Trophoblast cell (in vitro differentiated cells and primary cell): ENCODE measurements around the gene GRAP.

Source experiments
- DNase-seq, 2 donors: peaks; one replicate each; pipeline ENCODE4 v3.0.0-alpha.2; 2016
- H2AFZ ChIP-seq: 2 replicates; pipeline ENCODE4 v1.6.1; 2013; ENCODE audit warnings: low read length, moderate library complexity, mild to moderate bottlenecking; ENCODE audit not compliant: insufficient read depth, poor library complexity
- H2AK5ac ChIP-seq: 2 replicates; pipeline ENCODE4 v1.6.1; 2013; ENCODE audit warnings: mild to moderate bottlenecking, low read length
- H2BK120ac ChIP-seq: 2 replicates; pipeline ENCODE4 v1.6.1; 2013; ENCODE audit warnings: low read length, mild to moderate bottlenecking, moderate library complexity; ENCODE audit not compliant: insufficient read depth, poor library complexity
- H2BK12ac ChIP-seq: 2 replicates; pipeline ENCODE4 v1.6.1; 2013; ENCODE audit warnings: mild to moderate bottlenecking, low read length, moderate library complexity
- H2BK5ac ChIP-seq: 2 replicates; pipeline ENCODE4 v1.6.1; 2013; ENCODE audit warnings: low read length, low read depth, moderate library complexity, mild to moderate bottlenecking; ENCODE audit not compliant: poor library complexity
- H3K14ac ChIP-seq: 2 replicates; pipeline ENCODE4 v1.6.1; 2013; ENCODE audit warnings: mild to moderate bottlenecking, low read length
- H3K18ac ChIP-seq: 2 replicates; pipeline ENCODE4 v1.6.1; 2013; ENCODE audit warnings: mild to moderate bottlenecking, low read length
- H3K23ac ChIP-seq: 2 replicates; pipeline ENCODE4 v1.6.1; 2013; ENCODE audit warnings: low read length
- H3K27ac ChIP-seq: 2 replicates; pipeline ENCODE4 v1.5.1; 2013; ENCODE audit warnings: low read depth, mild to moderate bottlenecking, inconsistent platforms, low read length, moderate library complexity
- H3K27me3 ChIP-seq: 2 replicates; pipeline ENCODE4 v1.6.1; 2013; ENCODE audit warnings: inconsistent platforms, mild to moderate bottlenecking, low read length, moderate library complexity; ENCODE audit not compliant: insufficient read depth
- H3K36me3 ChIP-seq, 2 experiments: 1 replicate in 1 of 2; 2 replicates in 1 of 2; pipeline ENCODE4 v1.6.1; 2013; ENCODE audit warnings: low read length in 2 of 2, mild to moderate bottlenecking in 2 of 2, moderate library complexity in 1 of 2; ENCODE audit not compliant: insufficient read depth in 2 of 2, control insufficient read depth in 1 of 2
- H3K4ac ChIP-seq: 2 replicates; pipeline ENCODE4 v1.6.1; 2013; ENCODE audit warnings: low read depth, mild to moderate bottlenecking, low read length, moderate library complexity
- H3K4me1 ChIP-seq, 2 experiments: 1 replicate in 1 of 2; 2 replicates in 1 of 2; pipeline ENCODE4 v1.6.1; 2013; ENCODE audit warnings: low read length in 2 of 2, mild to moderate bottlenecking in 2 of 2, moderate library complexity in 1 of 2; ENCODE audit not compliant: insufficient read depth in 2 of 2, control insufficient read depth in 1 of 2
- H3K4me2 ChIP-seq: 2 replicates; pipeline ENCODE4 v1.6.1; 2013; ENCODE audit warnings: inconsistent platforms, mild to moderate bottlenecking, low read length, moderate library complexity
- H3K4me3 ChIP-seq: 2 replicates; pipeline ENCODE4 v1.5.1; 2013; ENCODE audit warnings: mild to moderate bottlenecking, low read depth, low read length, inconsistent platforms
- H3K79me1 ChIP-seq: one replicate; pipeline ENCODE4 v1.6.1; 2013; ENCODE audit warnings: low read length
- H3K79me2 ChIP-seq: 2 replicates; pipeline ENCODE4 v1.6.1; 2013; ENCODE audit warnings: low read length, mild to moderate bottlenecking; ENCODE audit not compliant: control insufficient read depth, insufficient read depth, poor library complexity
- H3K9ac ChIP-seq: 2 replicates; pipeline ENCODE4 v1.6.1; 2013; ENCODE audit warnings: mild to moderate bottlenecking, low read length
- H3K9me3 ChIP-seq: 2 replicates; pipeline ENCODE4 v1.6.1; 2013; ENCODE audit warnings: low read depth, mild to moderate bottlenecking, control low read depth, inconsistent platforms, low read length; ENCODE audit not compliant: insufficient read depth
- H4K12ac ChIP-seq: 2 replicates; pipeline ENCODE4 v1.6.1; 2013; ENCODE audit warnings: low read depth, mild to moderate bottlenecking, low read length, moderate library complexity
- H4K8ac ChIP-seq: 2 replicates; pipeline ENCODE4 v1.6.1; 2013; ENCODE audit warnings: low read depth, mild to moderate bottlenecking, low read length, moderate library complexity
- H4K91ac ChIP-seq: one replicate; pipeline ENCODE4 v1.6.1; 2013; ENCODE audit warnings: low read depth, mild to moderate bottlenecking, low read length, moderate library complexity
- WGBS: extraction: QIAGEN DNeasy Blood & Tissue Kit; methylation state at CpG from one replicate; pipeline ENCODE4 v1.1.7; 2013; ENCODE audit warnings: missing lambda C conversion rate; ENCODE audit not compliant: insufficient read length, insufficient coverage; ENCODE audit errors: extremely low coverage; 5-methylcytosine and 5-hydroxymethylcytosine counted together

The GRAP gene

GRCh38 chr17:18986541-18987229, 60.1 kb downstream of the GRAP start:
- Histone ChIP-seq H3K79me1 (peaks cover 15% of the 10 kb centered on the region), H3K18ac (no peak overlapping the region), H3K14ac (no peak overlapping the region), H4K8ac (no peak overlapping the region), H2AK5ac (no peak overlapping the region), H2AFZ (no peak overlapping the region), H3K4me3 (no peak overlapping the region), H3K4me2 (no peak overlapping the region), H4K91ac (no peak overlapping the region), H2BK120ac (no peak overlapping the region), H3K27ac (no peak overlapping the region), H3K4ac (no peak overlapping the region), H3K79me2 (peaks cover 2% of the 10 kb centered on the region), H3K4me1 (peaks cover 18 to 19% of the 10 kb centered on the region in 2 experiments), H3K36me3 (peaks cover 58 to 60% of the 10 kb centered on the region in 2 experiments), H2BK12ac (no peak overlapping the region), H3K9me3 (peaks cover 3% of the 10 kb centered on the region), H3K23ac (no peak overlapping the region), H3K27me3 (no peaks in the 10 kb centered on the region), H4K12ac (no peak overlapping the region), H3K9ac (no peak overlapping the region), H2BK5ac (no peak overlapping the region)
- DNase-seq, result no peak
- no CpG with 5 or more reads among the region's 21 CpGs for WGBS

GRCh38 chr17:18985475-18985874, 61.3 kb downstream of the GRAP start:
- Histone ChIP-seq H2AFZ (no peak overlapping the region), H3K36me3 (peaks cover 54 to 56% of the 10 kb centered on the region in 2 experiments), H2BK120ac (no peak overlapping the region), H3K4me1 (peaks cover 27 to 30% of the 10 kb centered on the region in 2 experiments), H2BK5ac (no peak overlapping the region), H3K9me3 (peaks cover 5% of the 10 kb centered on the region), H3K4ac (no peak overlapping the region), H3K23ac (no peak overlapping the region), H3K9ac (no peak overlapping the region), H4K8ac (no peak overlapping the region), H2AK5ac (no peak overlapping the region), H3K14ac (no peak overlapping the region), H3K79me1 (peaks cover 20% of the 10 kb centered on the region), H3K18ac (no peak overlapping the region), H3K79me2 (peaks cover 2% of the 10 kb centered on the region), H3K27me3 (no peaks in the 10 kb centered on the region), H3K4me2 (no peak overlapping the region), H3K27ac (no peak overlapping the region), H4K91ac (no peak overlapping the region), H2BK12ac (no peak overlapping the region), H3K4me3 (no peak overlapping the region), H4K12ac (no peak overlapping the region)
- WGBS, result no CpG with 5 or more reads among the region's 9 CpGs
- no peak for DNase-seq

GRCh38 chr17:18984273-18985114, 62.3 kb downstream of the GRAP start:
- DNase-seq, result no peak
- Histone ChIP-seq H2BK120ac (no peak overlapping the region), H2BK12ac (no peak overlapping the region), H3K4ac (no peak overlapping the region), H3K36me3 (peaks cover 59% of the 10 kb centered on the region in 2 experiments), H3K18ac (no peak overlapping the region), H3K4me3 (no peak overlapping the region), H2BK5ac (no peak overlapping the region), H4K12ac (no peak overlapping the region), H3K14ac (no peak overlapping the region), H3K79me2 (no peaks in the 10 kb centered on the region), H4K8ac (no peak overlapping the region), H3K9ac (no peak overlapping the region), H3K4me1 (peaks cover 27 to 32% of the 10 kb centered on the region in 2 experiments), H3K79me1 (peaks cover 25% of the 10 kb centered on the region), H3K9me3 (peaks cover 5% of the 10 kb centered on the region), H3K27ac (no peak overlapping the region), H3K27me3 (no peaks in the 10 kb centered on the region), H4K91ac (no peak overlapping the region), H2AK5ac (no peak overlapping the region), H3K4me2 (no peak overlapping the region), H2AFZ (no peak overlapping the region), H3K23ac (no peak overlapping the region)
- WGBS, result no CpG with 5 or more reads among the region's 21 CpGs

- H3K36me3 ChIP-seq, result peaks cover 60% of the 10 kb centered on the region in 2 experiments
- H4K91ac ChIP-seq, result peak overlapping the region; percentile 62
- H3K4me1 ChIP-seq, result peaks cover 27 to 32% of the 10 kb centered on the region in 2 experiments
- H3K9me3 ChIP-seq, result peaks cover 5% of the 10 kb centered on the region
- DNase-seq, result peak; percentile 62 to 68
- H3K23ac ChIP-seq, result no peak overlapping the region
- peak overlapping the region; percentile 59 for H2BK120ac ChIP-seq
- peak overlapping the region; percentile 40 for H3K4ac ChIP-seq
- no peak overlapping the region for H3K4me2 ChIP-seq
- H3K18ac ChIP-seq, result peak overlapping the region; percentile 76
- H4K12ac ChIP-seq, result peak overlapping the region; percentile 61
- H3K27ac ChIP-seq, result peak overlapping the region; percentile 40
- no peaks in the 10 kb centered on the region for H3K27me3 ChIP-seq
- H3K4me3 ChIP-seq, result no peak overlapping the region
- H2AFZ ChIP-seq, result peak overlapping the region; percentile 32
- H2BK5ac ChIP-seq, result peak overlapping the region; percentile 34
- no peaks in the 10 kb centered on the region for H3K79me2 ChIP-seq
- peak overlapping the region; percentile 16 for H2BK12ac ChIP-seq
- peak overlapping the region; percentile 71 for H3K14ac ChIP-seq
- H3K79me1 ChIP-seq, result peaks cover 25% of the 10 kb centered on the region
- WGBS, result no CpG with 5 or more reads among the region's 30 CpGs
- peak overlapping the region; percentile 73 for H4K8ac ChIP-seq
- H2AK5ac ChIP-seq, result peak overlapping the region; percentile 63
- no peak overlapping the region for H3K9ac ChIP-seq
Measured at GRCh38 chr17:18981642-18982424, 64.9 kb downstream of the GRAP start.
